DND-41 (cell line): ENCODE data around the gene TSPAN5.

Experiments
- ATAC-seq: fragments of 200-7000 bp; cut with Tn5 transposase; 3 replicates; pipeline ENCODE4 v1.9.1; 2021; ENCODE audit warnings: low read depth; ENCODE audit not compliant: insufficient read depth
- DNase-seq: peaks from one replicate; pipeline ENCODE4 v3.0.0-alpha.2; 2020
- H2AFZ ChIP-seq: 2 replicates; pipeline ENCODE4 v1.6.0; 2012; ENCODE audit warnings: low read depth, low read length
- H3K27ac ChIP-seq: 2 replicates; pipeline ENCODE4 v1.5.1; 2012; ENCODE audit warnings: low read length, inconsistent platforms
- H3K27me3 ChIP-seq: fragments of 200-600 bp; sonication (generic); 2 replicates; pipeline ENCODE4 v1.6.0; 2012; ENCODE audit warnings: low read length, mild to moderate bottlenecking, inconsistent platforms; ENCODE audit not compliant: insufficient read depth, poor library complexity
- H3K36me3 ChIP-seq: 2 replicates; pipeline ENCODE4 v1.5.1; 2012; ENCODE audit warnings: low read length, inconsistent platforms; ENCODE audit not compliant: insufficient read depth
- H3K4me1 ChIP-seq: 2 replicates; pipeline ENCODE4 v1.5.1; 2012; ENCODE audit warnings: mild to moderate bottlenecking, low read length; ENCODE audit not compliant: insufficient read depth
- H3K4me2 ChIP-seq: 2 replicates; pipeline ENCODE4 v1.6.0; 2012; ENCODE audit warnings: mild to moderate bottlenecking, moderate library complexity, low read length, inconsistent platforms; ENCODE audit not compliant: insufficient read depth
- H3K4me3 ChIP-seq, 2 experiments: fragments of 200-600 bp in 1 of 2; shearing (Covaris generic) in 1 of 2; 2 replicates each; pipeline ENCODE4 v1.5.1; 2012 to 2016; ENCODE audit warnings: inconsistent platforms in 2 of 2, low read length in 2 of 2, mild to moderate bottlenecking in 2 of 2, low read depth in 1 of 2, moderate library complexity in 1 of 2
- H3K79me2 ChIP-seq: 2 replicates; pipeline ENCODE4 v1.6.0; 2012; ENCODE audit warnings: low read length, inconsistent platforms; ENCODE audit not compliant: insufficient read depth
- H3K9ac ChIP-seq: 2 replicates; pipeline ENCODE4 v1.6.0; 2012; ENCODE audit warnings: low read depth, mild to moderate bottlenecking, inconsistent platforms, low read length, moderate library complexity
- H3K9me3 ChIP-seq: 2 replicates; pipeline ENCODE4 v1.5.1; 2012; ENCODE audit warnings: low read length, moderate library complexity, mild to moderate bottlenecking, inconsistent platforms; ENCODE audit not compliant: insufficient read depth, severe bottlenecking
- H4K20me1 ChIP-seq: 2 replicates; pipeline ENCODE4 v1.6.0; 2012; ENCODE audit warnings: low read length; ENCODE audit not compliant: insufficient read depth
- CTCF ChIP-seq: IDR thresholded peaks from 2 replicates; pipeline ENCODE4 v1.5.1; 2012; ENCODE audit warnings: borderline replicate concordance, low read length, moderate library complexity, mild to moderate bottlenecking; ENCODE audit not compliant: poor library complexity, severe bottlenecking; ENCODE audit errors: extremely low read depth
- EZH2 ChIP-seq: IDR thresholded peaks from 3 replicates; pipeline ENCODE4 v1.6.1; 2012; ENCODE audit warnings: borderline replicate concordance, low read depth, mild to moderate bottlenecking, moderate library complexity, low read length, inconsistent platforms; ENCODE audit not compliant: severe bottlenecking

Gene TSPAN5

GRCh38 chr4:98606894-98607293 is 51.5 kb downstream of the TSPAN5 start:
- no peak for ATAC-seq
- H3K4me1 ChIP-seq: peaks cover 14% of the 10 kb centered on the region

GRCh38 chr4:98605216-98605615 is 53.2 kb downstream of the TSPAN5 start:
- DNase-seq: no peak
- TF ChIP-seq CTCF (no peak), EZH2 (no peak)
- H3K9ac ChIP-seq: no peak overlapping the region

More at GRCh38 chr4:98606894-98607293, 51.5 kb downstream of the TSPAN5 start:
- Histone ChIP-seq H3K27me3 (no peaks in the 10 kb centered on the region), H3K4me2 (no peak overlapping the region), H3K9me3 (no peaks in the 10 kb centered on the region), H3K9ac (no peak overlapping the region), H3K27ac (no peak overlapping the region), H3K36me3 (no peaks in the 10 kb centered on the region), H3K4me3 (no peak overlapping the region), H3K79me2 (no peaks in the 10 kb centered on the region), H2AFZ (no peak overlapping the region), H4K20me1 (no peaks in the 10 kb centered on the region)
- DNase-seq: no peak
- TF ChIP-seq EZH2 (no peak), CTCF (no peak)

GRCh38 chr4:98604723-98605122 is 53.7 kb downstream of the TSPAN5 start:
- Histone ChIP-seq H3K27ac (no peak overlapping the region), H3K36me3 (no peaks in the 10 kb centered on the region), H3K9me3 (peaks cover 3% of the 10 kb centered on the region), H3K4me3 (no peak overlapping the region), H3K27me3 (no peaks in the 10 kb centered on the region), H3K4me2 (no peak overlapping the region), H2AFZ (no peak overlapping the region), H4K20me1 (no peaks in the 10 kb centered on the region), H3K9ac (no peak overlapping the region), H3K4me1 (peaks cover 14% of the 10 kb centered on the region), H3K79me2 (no peaks in the 10 kb centered on the region)
- ATAC-seq (no peak), DNase-seq (no peak)
- TF ChIP-seq EZH2: no peak
- TF ChIP-seq CTCF: no peak

More at GRCh38 chr4:98605216-98605615, 53.2 kb downstream of the TSPAN5 start:
- no peak for ATAC-seq
- Histone ChIP-seq H3K9me3 (peaks cover 3% of the 10 kb centered on the region), H3K27ac (no peak overlapping the region), H3K4me1 (peaks cover 14% of the 10 kb centered on the region), H4K20me1 (no peaks in the 10 kb centered on the region), H3K27me3 (no peaks in the 10 kb centered on the region), H3K4me3 (no peak overlapping the region), H3K36me3 (no peaks in the 10 kb centered on the region), H2AFZ (no peak overlapping the region), H3K4me2 (no peak overlapping the region), H3K79me2 (no peaks in the 10 kb centered on the region)
